Left lobe of liver (tissue), 2 donors: ENCODE data around the gene FA2H. TPM values are rescaled to one million over a fixed set of nuclear protein-coding genes. Genes with fewer than 3 reads are reported as not detected.
A peak's percentile ranks its signal among the peaks of the same experiment; 100 is the strongest.
"Not testable (repeated sequence)": the region's sequence is repeated elsewhere in the genome, so short reads cannot be mapped to it uniquely, and the experiment has no call there.

Experiments
- ATAC-seq: fragments of 200-7000 bp; cut with Tn5 transposase; one replicate; pipeline ENCODE4 v1.9.1; 2020; ENCODE audit warnings: mild to moderate bottlenecking, moderate library complexity
- DNase-seq: peaks from one replicate; pipeline ENCODE4 v3.0.0-alpha.2; 2020; ENCODE audit warnings: low spot score
- total RNA-seq: library from RNA; stranded (reverse); gene quantifications from one replicate; pipeline ENCODE4 v1.2.1, GENCODE V29; 2021
- donor health status: DM: no; HTN: no; CAD: no; lungs with moderate emphysema.
- donor health status: DM: no; HTN: yes; CAD: no.

Gene FA2H
- total RNA-seq, 1 donor from 2014 or later = not detected

DNA sequence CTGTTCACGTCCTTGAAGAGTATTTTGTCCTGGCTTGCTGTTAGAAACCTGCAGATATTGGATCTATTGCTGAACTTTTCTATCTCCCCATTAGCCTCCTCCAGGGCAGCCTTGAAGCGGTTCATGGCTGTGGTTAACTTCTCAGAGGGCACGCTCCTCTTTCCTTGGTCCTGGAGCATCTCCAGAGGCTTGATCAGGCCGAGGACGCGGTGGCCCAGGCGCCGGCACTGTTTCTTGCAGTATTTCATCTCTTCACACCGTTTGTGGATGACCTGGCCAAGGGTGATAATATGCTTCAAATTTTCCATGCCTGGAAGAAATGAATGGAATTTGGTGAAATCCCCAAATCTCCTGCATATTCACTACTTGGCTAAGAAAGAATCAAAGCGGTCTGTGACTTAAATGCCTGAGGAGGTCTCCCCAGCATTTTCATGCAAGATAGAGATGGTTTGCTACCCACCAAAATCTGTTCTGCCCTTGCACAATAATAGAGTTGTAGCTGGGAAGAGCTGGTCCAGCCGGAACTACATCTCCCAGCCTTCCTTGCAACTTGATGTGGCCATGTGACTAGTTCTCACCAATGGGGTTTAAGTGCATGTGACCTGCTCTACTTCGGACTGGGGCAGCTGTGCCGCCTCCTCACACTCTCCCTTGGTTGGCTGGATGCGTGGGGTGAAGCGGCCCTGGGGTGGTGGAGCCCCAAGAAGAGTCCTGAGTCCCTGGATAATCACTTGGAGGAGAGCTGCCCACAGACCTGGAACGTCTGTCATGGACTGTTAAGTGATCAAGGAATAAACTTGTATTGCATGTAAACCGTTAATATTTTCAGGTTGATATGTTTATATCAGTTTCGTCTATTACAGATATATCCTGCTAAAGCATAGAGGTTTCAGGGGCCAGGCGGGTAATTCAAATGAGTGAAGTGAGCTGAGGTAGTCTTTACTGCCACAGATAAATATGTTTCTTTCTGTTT, 78.9 kb downstream of the FA2H start:
- DNase-seq (peak; percentile 89), ATAC-seq (peak; percentile 90)

DNA sequence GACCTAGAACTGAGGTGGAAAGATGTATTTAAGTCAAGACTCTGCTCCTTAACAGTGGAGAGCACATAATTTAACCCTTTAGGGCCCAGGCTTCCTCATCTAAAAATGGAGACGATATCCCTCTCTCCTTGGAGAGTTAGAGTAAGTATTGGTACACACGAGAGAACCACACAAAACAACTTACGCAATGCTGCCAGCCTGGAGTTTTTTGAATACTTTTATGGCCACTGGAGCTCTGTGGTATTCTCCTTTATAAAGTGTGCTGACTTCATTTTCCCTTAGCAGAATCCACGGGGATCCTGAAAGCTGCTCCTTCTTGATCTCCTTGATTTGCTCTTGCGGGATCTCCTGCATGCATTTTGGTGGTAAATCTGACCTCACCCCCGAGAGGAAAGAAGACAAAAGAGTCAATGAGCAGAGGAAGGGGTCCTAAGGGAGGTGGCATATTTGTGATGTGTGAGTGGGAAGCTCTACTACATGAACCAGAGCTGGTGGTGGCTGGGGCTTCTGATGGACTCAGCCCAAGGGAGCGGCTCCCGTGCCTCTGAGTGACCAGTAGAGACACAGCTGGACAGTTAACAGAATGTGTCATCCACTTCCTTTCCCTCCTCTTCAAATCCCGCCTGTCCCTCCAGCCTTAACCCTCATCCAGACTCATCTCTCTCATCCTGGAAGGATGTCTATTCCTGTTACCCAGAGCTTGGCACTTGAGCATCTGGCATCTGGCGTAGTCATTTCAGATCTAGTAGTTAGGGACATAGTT, 83.3 kb downstream of the FA2H start:
- DNase-seq (no peak), ATAC-seq (no peak)

DNA sequence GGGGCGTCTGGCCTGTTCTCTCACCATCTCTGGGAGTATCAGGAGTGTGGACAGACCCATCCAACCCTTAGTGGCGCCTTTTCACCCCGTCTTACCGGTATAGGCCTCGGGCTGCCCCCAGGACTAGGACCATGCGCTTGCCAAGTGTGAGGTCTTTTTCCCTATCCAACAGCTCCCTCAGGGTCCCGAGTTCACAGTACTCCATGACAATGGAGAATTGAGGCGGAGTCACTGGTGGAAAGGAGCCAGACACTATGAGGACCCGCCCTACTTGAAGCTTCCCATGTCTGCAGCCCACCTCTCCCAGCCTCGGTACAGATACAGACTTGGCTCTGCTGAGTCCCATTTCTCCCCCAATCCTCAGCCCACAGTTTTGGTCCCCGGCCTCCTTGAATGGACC, 92.1 kb downstream of the FA2H start:
- DNase-seq (no peak), ATAC-seq (no peak)

DNA sequence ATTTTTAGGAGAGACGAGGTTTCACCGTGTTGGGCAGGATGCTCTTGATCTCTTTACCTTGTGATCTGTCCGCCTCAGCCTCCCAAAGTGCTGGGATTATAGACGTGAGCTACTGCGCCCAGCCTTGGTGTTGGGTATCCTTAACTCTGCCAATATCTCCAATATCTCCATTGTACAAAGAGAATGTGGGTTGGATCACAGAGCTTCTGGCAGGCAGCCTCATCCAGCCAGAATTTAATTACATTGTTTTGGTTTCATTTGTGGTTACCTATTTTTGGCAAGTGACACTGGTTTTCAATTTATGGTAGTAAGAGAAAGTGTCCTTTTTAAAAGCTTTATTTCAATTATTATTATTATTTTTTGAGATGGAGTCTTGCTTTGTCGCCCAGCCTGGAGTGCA, 93.9 kb downstream of the FA2H start:
- DNase-seq (no peak), ATAC-seq (no peak)

DNA sequence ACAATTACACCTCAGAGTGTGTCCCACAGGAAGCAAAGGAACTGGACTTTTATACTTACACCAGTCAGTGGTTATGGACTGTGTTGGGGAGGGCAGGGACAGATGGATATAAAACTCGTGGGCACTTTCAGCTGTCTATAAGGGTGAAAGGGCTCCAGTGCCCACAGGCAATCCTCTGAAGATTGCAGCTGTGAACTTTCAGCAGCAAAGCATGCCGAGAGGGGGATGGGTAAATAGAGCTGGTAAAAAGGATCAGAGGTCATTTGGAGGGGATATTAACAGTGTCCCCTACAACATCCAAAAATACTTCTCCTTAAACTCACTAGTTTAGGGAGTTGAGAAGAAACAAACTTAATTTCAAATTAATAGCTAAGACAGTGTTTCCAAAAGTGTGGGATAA, 94.6 kb downstream of the FA2H start:
- no peak for ATAC-seq
- DNase-seq = no peak

DNA sequence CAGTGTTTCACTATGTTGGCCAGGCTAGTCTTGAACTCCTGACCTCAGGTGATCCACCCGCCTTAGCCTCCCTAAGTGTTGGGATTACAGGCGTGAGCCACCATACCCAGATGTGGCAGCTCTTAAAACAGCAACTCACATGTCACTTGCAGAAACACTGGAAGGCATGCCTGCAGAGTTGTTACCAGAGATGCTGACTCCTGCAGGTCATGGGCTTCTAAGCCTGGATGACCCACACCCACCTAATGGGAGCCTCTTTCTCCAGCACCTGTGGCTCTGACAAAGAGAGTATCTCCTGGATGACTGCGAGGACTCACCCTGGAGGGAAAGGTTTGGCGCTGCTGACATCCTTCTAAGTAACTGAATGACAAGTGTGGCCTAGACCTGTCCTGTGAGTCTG, 96.8 kb downstream of the FA2H start:
- no peak for DNase-seq
- ATAC-seq = no peak

DNA sequence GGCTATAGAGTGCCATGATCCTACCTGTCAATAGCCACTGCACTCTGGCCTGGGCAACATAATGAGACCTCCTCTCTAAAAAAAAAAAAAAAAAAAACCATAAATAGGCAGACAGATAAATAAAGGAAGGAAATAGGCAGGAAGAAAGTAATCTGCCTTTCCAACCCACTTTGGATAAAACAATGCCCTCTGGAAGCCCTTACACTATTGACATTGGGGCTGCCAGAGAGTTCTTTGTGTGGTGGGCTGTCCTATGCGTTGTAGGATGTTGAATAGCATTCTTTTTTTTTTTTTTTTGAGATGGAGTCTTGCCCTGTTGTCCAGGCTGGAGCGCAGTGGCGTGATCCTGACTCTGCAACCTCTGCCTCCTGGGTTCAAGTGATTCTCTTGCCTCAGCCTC, 100.7 kb downstream of the FA2H start:
- no peak for DNase-seq
- ATAC-seq = no peak

DNA sequence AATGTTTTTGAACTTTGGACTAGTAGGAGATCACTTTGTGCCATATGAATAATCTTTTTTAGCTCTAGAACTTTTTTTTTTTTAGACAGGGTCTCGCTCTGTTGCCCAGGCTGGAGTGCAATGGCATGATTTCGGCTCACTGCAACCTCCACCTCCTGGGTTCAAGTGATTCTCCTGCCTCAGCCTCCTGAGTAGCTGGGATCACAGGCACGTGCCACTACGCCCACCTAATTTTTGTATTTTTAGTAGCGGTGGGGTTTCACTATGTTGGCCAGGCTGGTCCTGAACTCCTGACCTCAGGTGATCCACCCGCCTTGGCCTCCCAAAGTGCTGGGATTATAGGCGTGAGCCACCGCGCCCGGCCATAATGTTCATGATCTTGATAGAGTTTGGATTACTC, 105.7 kb downstream of the FA2H start:
- not testable (repeated sequence) for DNase-seq, ATAC-seq

DNA sequence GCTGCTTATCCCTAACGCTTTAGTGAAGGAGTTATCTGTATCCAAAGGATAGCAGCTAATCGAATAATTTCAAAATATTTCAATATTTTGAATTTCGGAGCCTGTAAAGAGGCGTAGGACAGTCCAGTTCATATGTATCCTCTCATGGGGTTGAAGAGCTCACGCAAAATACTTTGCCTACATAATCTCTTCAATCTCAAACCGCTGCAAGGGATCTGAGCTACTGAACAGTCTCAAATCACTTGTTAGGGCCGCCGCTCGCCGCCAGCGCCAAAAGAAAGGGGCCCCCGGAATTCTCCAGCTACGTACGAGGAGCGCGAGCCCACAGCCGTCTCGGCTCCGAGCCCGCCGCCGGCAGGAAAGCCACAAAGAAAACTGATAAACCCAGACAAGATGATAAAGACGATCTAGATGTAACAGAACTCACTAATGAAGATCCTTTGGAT, 107.3 kb downstream of the FA2H start:
- DNase-seq = no peak
- no peak for ATAC-seq

DNA sequence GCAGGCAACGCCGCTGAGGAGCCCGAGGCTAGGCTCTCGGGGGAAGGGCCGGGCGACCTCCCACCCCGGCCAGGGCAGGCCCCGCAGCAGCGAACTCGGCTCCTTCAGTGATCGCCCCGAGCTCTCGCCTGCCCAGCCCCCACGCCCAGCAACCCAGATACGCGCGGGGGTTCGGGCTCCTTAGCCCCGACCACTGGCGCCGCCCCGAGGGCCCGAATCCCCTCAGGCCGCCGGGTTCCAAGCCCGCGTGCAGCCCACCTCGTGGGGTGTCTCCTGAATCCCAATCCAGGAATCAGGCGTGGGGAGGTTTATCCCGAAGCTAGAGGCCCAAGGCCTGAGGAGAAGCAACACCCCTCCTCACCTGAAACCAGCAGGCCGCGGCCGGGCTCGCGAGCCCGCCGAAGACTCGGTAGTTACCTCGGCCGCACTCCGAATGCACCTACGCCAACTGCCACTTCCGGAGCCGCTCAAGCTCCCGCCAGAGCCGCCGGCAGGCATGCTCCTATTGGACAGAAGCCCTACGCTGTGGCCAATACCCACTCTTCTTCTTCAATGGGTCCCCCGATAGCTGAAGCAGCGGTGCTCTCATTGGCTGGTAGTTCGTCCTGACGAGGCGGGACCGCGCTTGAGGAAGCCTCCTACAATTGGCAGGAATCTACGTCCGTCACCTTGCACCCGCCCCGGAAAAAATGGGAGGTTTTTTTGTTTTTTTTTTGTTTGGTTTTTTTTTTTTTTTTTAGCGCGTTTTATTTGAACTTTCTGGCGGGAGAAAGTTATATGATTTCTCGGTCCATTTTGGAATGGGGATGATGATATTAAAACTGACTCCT, 108.0 kb downstream of the FA2H start, which contains the start of gene RFWD3:
TSS of gene RFWD3 (minus strand) at position 453 of the 830 bp plus-strand sequence. CDS start 5,428 bp downstream, outside the sequence.
- DNase-seq (peak; percentile 98), ATAC-seq (peak; percentile 100)

DNA sequence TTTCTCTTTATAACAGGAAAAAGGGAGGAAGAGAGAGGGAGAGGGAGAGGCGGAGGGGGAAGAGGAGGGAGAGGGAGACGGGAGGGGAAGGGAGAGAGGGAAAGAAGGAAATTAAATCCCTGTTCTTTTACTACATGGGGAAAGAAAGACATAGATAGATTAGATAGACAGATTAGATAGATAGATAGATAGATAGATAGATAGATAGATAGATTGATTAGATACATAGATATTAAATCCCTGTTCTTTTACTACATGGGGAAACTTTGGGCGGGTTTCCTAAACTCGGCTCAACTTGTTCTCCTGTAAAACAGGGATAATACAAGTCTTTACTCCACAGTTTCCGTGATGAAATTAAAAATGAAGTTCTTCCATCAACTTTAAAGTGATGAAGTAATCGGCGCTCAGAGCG, 108.6 kb downstream of the FA2H start:
- ATAC-seq = no peak
- no peak for DNase-seq

Other genes starting within 250 kb of the FA2H start
- 49.6 TPM for gene GLG1, start 167.7 kb downstream of the FA2H start, total RNA-seq
- 8.8 TPM for gene RFWD3, start 107.9 kb downstream of the FA2H start, total RNA-seq
- 2.9 TPM for gene MLKL, start 74.0 kb downstream of the FA2H start, total RNA-seq
- 51.9 TPM for gene WDR59, start 210.3 kb upstream of the FA2H start, total RNA-seq
- gene ZNRF1, start 224.2 kb upstream of the FA2H start, total RNA-seq = 14.0 TPM